WI38 (cell line): ENCODE measurements around the gene EXOC6.
"Not testable (repeated sequence)": the region's sequence is repeated elsewhere in the genome, so short reads cannot be mapped to it uniquely, and the experiment has no call there.

Source experiments
- H3K4me3 ChIP-seq: 2 replicates; pipeline ENCODE4 v1.5.1; 2011; ENCODE audit warnings: low read depth, mild to moderate bottlenecking, control low read depth, low read length
- TF ChIP-seq, protein P1 (sequence below): IDR thresholded peaks from 2 replicates; pipeline ENCODE4 v1.5.1; 2012; ENCODE audit warnings: low read depth, mild to moderate bottlenecking, control low read depth, low read length

Gene EXOC6

DNA sequence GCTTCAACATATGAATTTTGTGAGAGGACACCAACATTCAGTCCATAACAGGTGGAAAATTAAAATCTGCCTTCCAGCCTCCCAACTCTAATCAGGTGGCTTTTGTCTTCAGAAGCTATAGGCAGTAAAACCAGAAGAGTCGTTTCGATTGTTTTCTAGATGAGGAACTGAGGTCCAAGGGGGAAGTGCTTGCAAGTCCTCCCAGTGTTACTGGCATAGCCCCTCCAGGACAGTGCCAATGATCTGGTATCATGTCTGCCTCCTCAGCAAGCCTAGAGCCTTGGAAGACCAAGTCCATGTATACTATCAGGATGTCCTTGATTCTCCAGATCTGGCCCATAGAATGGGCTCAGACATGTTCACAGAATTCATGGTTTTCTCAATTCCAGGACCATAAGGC lies 242.3 kb downstream of the EXOC6 start:
- TF ChIP-seq, protein P1, sequence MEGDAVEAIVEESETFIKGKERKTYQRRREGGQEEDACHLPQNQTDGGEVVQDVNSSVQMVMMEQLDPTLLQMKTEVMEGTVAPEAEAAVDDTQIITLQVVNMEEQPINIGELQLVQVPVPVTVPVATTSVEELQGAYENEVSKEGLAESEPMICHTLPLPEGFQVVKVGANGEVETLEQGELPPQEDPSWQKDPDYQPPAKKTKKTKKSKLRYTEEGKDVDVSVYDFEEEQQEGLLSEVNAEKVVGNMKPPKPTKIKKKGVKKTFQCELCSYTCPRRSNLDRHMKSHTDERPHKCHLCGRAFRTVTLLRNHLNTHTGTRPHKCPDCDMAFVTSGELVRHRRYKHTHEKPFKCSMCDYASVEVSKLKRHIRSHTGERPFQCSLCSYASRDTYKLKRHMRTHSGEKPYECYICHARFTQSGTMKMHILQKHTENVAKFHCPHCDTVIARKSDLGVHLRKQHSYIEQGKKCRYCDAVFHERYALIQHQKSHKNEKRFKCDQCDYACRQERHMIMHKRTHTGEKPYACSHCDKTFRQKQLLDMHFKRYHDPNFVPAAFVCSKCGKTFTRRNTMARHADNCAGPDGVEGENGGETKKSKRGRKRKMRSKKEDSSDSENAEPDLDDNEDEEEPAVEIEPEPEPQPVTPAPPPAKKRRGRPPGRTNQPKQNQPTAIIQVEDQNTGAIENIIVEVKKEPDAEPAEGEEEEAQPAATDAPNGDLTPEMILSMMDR, result no peak

DNA sequence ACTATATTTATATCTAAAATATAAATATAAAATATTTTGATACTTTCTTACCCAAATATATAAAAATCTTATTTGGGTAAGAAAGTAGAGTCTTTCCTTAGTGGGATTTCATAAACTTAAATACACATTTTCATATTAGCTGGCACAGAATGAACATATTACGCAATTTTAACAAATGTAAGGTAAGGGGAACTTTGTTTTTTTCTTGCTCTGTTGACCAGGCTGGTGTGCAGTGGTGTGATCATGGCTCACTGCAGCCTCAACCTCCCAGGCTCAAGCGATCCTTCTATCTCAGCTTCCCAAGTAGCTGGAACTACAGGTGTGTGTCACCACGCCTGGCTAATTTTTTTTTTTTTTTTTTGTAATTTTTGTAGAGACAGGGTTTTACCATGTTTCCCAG lies 243.6 kb downstream of the EXOC6 start:
- TF ChIP-seq, protein P1, result no peak
- no peak overlapping the region for H3K4me3 ChIP-seq

More for the DNA sequence above, 242.3 kb downstream of the EXOC6 start:
- no peak overlapping the region for H3K4me3 ChIP-seq

DNA sequence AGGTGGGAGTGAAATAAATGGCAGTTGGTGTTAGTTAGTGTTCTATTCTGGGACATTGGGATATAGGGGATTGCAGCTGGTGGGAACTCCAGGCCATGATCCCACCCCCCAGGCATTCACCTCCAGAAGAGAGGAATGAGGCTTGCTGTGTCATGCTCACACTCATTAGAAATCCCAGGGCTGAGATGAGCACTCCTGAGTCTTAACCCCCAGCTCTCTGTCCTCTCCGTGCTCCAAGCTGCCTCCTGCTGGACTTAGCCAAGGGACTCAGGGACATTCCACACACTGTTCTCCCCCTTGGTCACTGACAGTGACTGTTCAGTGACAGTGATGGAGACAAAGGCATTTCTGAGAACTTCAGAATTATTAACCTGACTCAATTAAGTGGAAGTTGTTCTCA lies 246.9 kb downstream of the EXOC6 start:
- TF ChIP-seq, protein P1, result no peak
- no peak overlapping the region for H3K4me3 ChIP-seq

DNA sequence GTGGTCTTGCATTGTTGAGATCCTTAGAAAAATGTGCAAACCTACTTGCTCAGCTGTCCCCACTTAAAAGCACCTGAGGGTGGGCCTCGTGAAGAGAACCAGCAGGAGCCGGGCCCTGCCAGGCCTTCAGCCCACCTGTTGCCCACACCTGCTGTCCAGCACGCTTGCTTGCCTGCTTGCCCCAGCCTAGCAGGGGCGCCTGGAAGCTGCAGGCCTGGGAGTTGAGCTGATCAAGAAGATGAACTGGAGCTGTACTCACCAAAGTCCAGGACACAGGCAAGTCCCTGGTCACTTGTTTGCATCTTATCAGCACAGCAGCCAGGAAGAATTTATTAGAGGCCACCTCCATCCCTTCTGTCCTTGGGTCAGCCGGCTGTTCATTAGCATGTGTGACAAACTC lies 248.6 kb downstream of the EXOC6 start:
- TF ChIP-seq, protein P1, result no peak

DNA sequence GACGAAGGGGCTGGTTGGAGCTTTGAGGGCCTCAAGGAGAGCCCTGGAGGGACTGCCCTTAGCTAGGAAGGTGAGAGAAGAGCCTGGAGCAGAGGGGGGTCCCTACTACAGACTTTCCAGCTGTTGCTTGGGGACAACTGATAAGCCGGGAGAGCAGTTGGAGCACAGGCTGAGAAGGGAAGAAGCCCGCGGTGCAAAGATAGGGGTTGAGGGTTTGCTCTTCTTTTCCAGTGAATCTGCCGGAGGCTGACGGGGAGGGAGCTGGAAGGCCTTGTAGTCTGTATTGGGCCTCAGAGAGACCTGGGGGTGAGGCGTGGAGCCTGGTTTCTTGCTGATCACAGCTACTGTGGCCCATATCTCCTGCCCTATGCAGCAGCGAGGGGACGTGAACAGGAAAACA lies 249.1 kb downstream of the EXOC6 start:
- TF ChIP-seq, protein P1, result no peak

More for the DNA sequence above, 248.6 kb downstream of the EXOC6 start:
- no peak overlapping the region for H3K4me3 ChIP-seq

DNA sequence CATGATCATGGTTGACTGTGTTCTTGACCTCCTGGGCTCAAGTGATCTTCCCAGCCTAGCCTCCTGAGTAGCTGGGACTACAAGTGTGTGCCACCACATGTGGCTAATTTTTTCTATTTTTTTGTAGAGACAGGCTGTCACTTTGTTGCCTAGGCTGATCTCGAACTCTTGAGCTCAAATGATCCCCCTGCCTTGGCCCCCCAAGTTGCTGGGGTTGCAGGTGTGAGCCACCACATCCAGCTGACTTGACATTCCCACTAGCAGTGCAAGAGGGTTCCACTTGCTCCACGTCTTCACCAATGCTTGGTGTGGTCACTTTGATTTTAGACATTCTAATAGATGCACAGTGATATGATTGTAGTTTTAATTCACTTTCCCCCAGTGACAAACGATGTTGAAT lies 250.5 kb downstream of the EXOC6 start:
- TF ChIP-seq, protein P1, result no peak
- no peak overlapping the region for H3K4me3 ChIP-seq

More for the DNA sequence above, 249.1 kb downstream of the EXOC6 start:
- no peak overlapping the region for H3K4me3 ChIP-seq

DNA sequence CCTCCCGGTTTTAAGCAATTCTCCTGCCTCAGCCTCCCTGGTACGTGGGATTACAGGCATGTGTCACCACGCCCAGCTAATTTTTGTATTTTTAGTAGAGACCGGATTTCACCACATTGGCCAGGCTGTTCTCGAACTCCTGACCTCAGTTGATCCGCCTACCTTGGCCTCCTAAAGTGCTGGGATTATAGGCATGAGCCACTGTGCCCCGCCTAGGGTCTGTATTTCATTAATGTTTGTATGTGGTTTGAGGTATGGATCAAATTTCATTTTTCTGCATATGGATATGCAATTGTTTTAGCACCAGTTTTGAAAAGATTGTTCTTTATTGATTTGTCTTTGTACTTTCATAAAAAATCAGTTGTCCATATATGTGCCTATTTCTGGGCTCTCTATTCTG lies 251.3 kb downstream of the EXOC6 start:
- no peak overlapping the region for H3K4me3 ChIP-seq
- TF ChIP-seq, protein P1, result no peak

DNA sequence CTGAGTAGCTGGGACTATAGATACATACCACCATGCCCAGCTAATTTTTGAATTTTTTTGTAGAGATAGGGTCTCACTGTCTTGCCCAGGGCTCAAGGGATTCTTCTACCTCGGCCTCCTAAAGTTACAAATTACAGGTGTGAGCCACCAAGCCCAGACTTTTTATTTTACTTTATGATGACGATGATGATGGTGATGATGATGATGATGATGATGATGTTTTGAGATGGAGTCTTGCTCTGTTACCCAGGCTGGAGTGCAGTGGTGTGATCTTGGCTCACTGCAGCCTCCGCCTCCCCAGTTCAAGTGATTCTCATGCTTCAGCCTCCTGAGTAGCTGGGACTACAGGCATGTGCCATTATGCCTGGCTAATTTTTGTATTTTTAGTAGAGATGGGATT lies 252.8 kb downstream of the EXOC6 start:
- H3K4me3 ChIP-seq, result not testable (repeated sequence)
